CD4-positive, alpha-beta T cell (primary cell): ENCODE measurements around the gene ZNF367. TPM values are rescaled to one million over a fixed set of nuclear protein-coding genes. Genes with fewer than 3 reads are reported as not detected.

ENCODE experiments used
- ATAC-seq: fragments of 200-7000 bp; cut with Tn5 transposase; one replicate; pipeline ENCODE4 v1.10.0; 2022; ENCODE audit warnings: mild to moderate bottlenecking; ENCODE audit not compliant: poor library complexity
- CTCF ChIA-PET: fragments of 350-600 bp; sonication (Branson Sonifier 250); formaldehyde crosslinking; loops from one replicate; lab custom pipeline; 2021; ENCODE audit warnings: antibody characterized with exemption, inconsistent platforms; lab: Charles Lee
- POLR2A ChIA-PET: fragments of 350-600 bp; sonication (Branson Sonifier 250); formaldehyde crosslinking; loops from one replicate; lab custom pipeline; 2021; ENCODE audit warnings: antibody characterized with exemption, inconsistent platforms; lab: Charles Lee
- DNase-seq, 14 experiments: peaks; one replicate each; pipeline ENCODE4 v3.0.0-alpha.2; 2013 to 2020; ENCODE audit warnings: mixed read lengths in 2 of 14
- H3K27ac ChIP-seq, 2 donors: one replicate each; pipeline versions ENCODE4 v1.5.1 to v1.7.0; 2013; ENCODE audit warnings: low read length in 2 of 2, low read depth in 1 of 2, mild to moderate bottlenecking in 1 of 2
- H3K27me3 ChIP-seq, 2 experiments: 1 replicate in 1 of 2; 2 replicates in 1 of 2; pipeline versions ENCODE4 v1.6.1 to v1.7.0; 2013; ENCODE audit warnings: low read length in 2 of 2, control low read depth in 1 of 2, mild to moderate bottlenecking in 1 of 2, moderate library complexity in 1 of 2; ENCODE audit not compliant: insufficient read depth in 2 of 2, control insufficient read depth in 1 of 2
- H3K36me3 ChIP-seq: one replicate; pipeline ENCODE4 v1.6.1; 2013; ENCODE audit warnings: low read length, control low read depth; ENCODE audit not compliant: insufficient read depth
- H3K4me1 ChIP-seq: one replicate; pipeline ENCODE4 v1.6.1; 2013; ENCODE audit warnings: low read length, control low read depth; ENCODE audit not compliant: insufficient read depth
- H3K4me3 ChIP-seq: one replicate; pipeline ENCODE4 v1.5.1; 2013; ENCODE audit warnings: mild to moderate bottlenecking, low read length, moderate library complexity
- H3K9me3 ChIP-seq, 2 experiments: 1 replicate in 1 of 2; 2 replicates in 1 of 2; pipeline versions ENCODE4 v1.6.1 to v1.7.0; 2013; ENCODE audit warnings: low read length in 2 of 2, mild to moderate bottlenecking in 2 of 2, control low read depth in 1 of 2, moderate library complexity in 1 of 2; ENCODE audit not compliant: control insufficient read depth in 1 of 2, insufficient read depth in 1 of 2
- H3K27ac Mint-ChIP-seq: one replicate; pipeline ENCODE4 v1.8.0; 2020; ENCODE audit warnings: mixed read lengths
- H3K27me3 Mint-ChIP-seq: one replicate; pipeline ENCODE4 v1.8.0; 2021; ENCODE audit warnings: mixed read lengths
- H3K36me3 Mint-ChIP-seq: one replicate; pipeline ENCODE4 v1.8.0; 2021; ENCODE audit warnings: low read depth, mixed read lengths
- H3K4me1 Mint-ChIP-seq: one replicate; pipeline ENCODE4 v1.8.0; 2021; ENCODE audit warnings: low read depth, mixed read lengths
- H3K4me3 Mint-ChIP-seq: one replicate; pipeline ENCODE4 v1.8.0; 2020; ENCODE audit warnings: mild to moderate bottlenecking, mixed read lengths
- H3K9me3 Mint-ChIP-seq: one replicate; pipeline ENCODE4 v1.8.0; 2020; ENCODE audit warnings: mixed read lengths
- CTCF ChIP-seq: fragments of 200-600 bp; IDR thresholded peaks from one replicate; pipeline ENCODE4 v1.8.0; 2022; ENCODE audit warnings: antibody characterized with exemption, mild to moderate bottlenecking
- intact Hi-C, 2 experiments: fragments of 100-400 bp; cut with DNase I in 1 of 2; cut with micrococcal nuclease in 1 of 2; formaldehyde crosslinking; loops; one replicate each; pipeline versions ENCODE4 v1.15.1 to v1.9.0; 2023 to 2025; cut with DNase I, micrococcal nuclease
- total RNA-seq, 174 experiments: library from RNA in 2 of 174; stranded (reverse) in 2 of 174; gene quantifications; one replicate each; pipeline ENCODE4 v1.2.3 and lab custom pipeline; 2021 to 2026

ZNF367 gene
- total RNA-seq, 2 experiments from 2014 or later, result 6.5 to 6.7 TPM

- intact Hi-C loops, result no loop called here
- no peak overlapping the region for H3K27ac ChIP-seq
- TF ChIP-seq CTCF, result no peak
- no peaks in the 10 kb centered on the region for H3K27me3 ChIP-seq
- peaks cover 2% of the 10 kb centered on the region for H3K9me3 Mint-ChIP-seq
- no peaks in the 10 kb centered on the region for H3K4me1 Mint-ChIP-seq
- no peaks in the 10 kb centered on the region for H3K4me1 ChIP-seq
- H3K9me3 ChIP-seq, result no peaks in the 10 kb centered on the region
- no peak overlapping the region for H3K4me3 Mint-ChIP-seq
- ChIA-PET POLR2A (no interaction called here), CTCF (no interaction called here)
- H3K36me3 Mint-ChIP-seq, result no peaks in the 10 kb centered on the region
- no peak overlapping the region for H3K4me3 ChIP-seq
- ATAC-seq (no peak), DNase-seq (no peak)
- no peak overlapping the region for H3K27ac Mint-ChIP-seq
- no peaks in the 10 kb centered on the region for H3K27me3 Mint-ChIP-seq
- no peaks in the 10 kb centered on the region for H3K36me3 ChIP-seq
Measured at GRCh38 chr9:96350866-96351265, 67.3 kb downstream of the ZNF367 start.

- ChIA-PET CTCF (no interaction called here), POLR2A (no interaction called here)
- intact Hi-C loops, result no loop called here
- no peak overlapping the region for H3K27ac ChIP-seq
- no peak for DNase-seq
- Mint-ChIP-seq H3K4me1 (no peaks in the 10 kb centered on the region), H3K4me3 (no peak overlapping the region), H3K36me3 (no peaks in the 10 kb centered on the region), H3K9me3 (peaks cover 2% of the 10 kb centered on the region), H3K27me3 (no peaks in the 10 kb centered on the region), H3K27ac (no peak overlapping the region)
- no peaks in the 10 kb centered on the region for H3K36me3 ChIP-seq
- H3K27me3 ChIP-seq, result no peaks in the 10 kb centered on the region
- no peak overlapping the region for H3K4me3 ChIP-seq
- no peaks in the 10 kb centered on the region for H3K9me3 ChIP-seq
- no peak for ATAC-seq
- H3K4me1 ChIP-seq, result no peaks in the 10 kb centered on the region
- no peak for TF ChIP-seq CTCF
Measured at GRCh38 chr9:96348261-96348660, 69.9 kb downstream of the ZNF367 start.

GRCh38 chr9:96345551-96345950, 72.6 kb downstream of the ZNF367 start:
- no peaks in the 10 kb centered on the region for H3K27me3 ChIP-seq
- DNase-seq (no peak), ATAC-seq (no peak)
- H3K27ac ChIP-seq, result no peak overlapping the region
- H3K9me3 ChIP-seq, result no peaks in the 10 kb centered on the region
- Mint-ChIP-seq H3K4me1 (no peaks in the 10 kb centered on the region), H3K4me3 (no peak overlapping the region), H3K9me3 (peaks cover 2% of the 10 kb centered on the region), H3K27me3 (no peaks in the 10 kb centered on the region), H3K36me3 (no peaks in the 10 kb centered on the region), H3K27ac (no peak overlapping the region)
- H3K36me3 ChIP-seq, result no peaks in the 10 kb centered on the region
- ChIA-PET CTCF (no interaction called here), POLR2A (interaction anchor here (0.6 kb wide), 1 partner anchor 69 kb away, joined by 3 read pairs; no protein-coding TSS in a partner anchor)
- no peak for TF ChIP-seq CTCF
- no peaks in the 10 kb centered on the region for H3K4me1 ChIP-seq
- intact Hi-C loops, result no loop called here
- no peak overlapping the region for H3K4me3 ChIP-seq
